KOPT-K1 (cell line): ENCODE results near the gene NCOA3.

Source experiments
- H3K27ac ChIP-seq: fragments of 200-600 bp; sonication (generic); 2 replicates; pipeline ENCODE4 v1.5.1; 2016; ENCODE audit warnings: antibody characterized with exemption, mild to moderate bottlenecking, low read depth, low read length; ENCODE audit not compliant: poor library complexity, severe bottlenecking
- H3K36me3 ChIP-seq: fragments of 200-600 bp; sonication (generic); 2 replicates; pipeline ENCODE4 v1.5.1; 2017; ENCODE audit warnings: antibody characterized with exemption, mild to moderate bottlenecking, low read length, moderate library complexity; ENCODE audit not compliant: insufficient read depth
- H3K9me3 ChIP-seq: fragments of 200-600 bp; sonication (generic); 2 replicates; pipeline ENCODE4 v1.5.1; 2017; ENCODE audit warnings: antibody characterized with exemption, low read length, mild to moderate bottlenecking; ENCODE audit not compliant: insufficient read depth, poor library complexity, severe bottlenecking

Gene NCOA3

GRCh38 chr20:47653869-47654268, 152.2 kb downstream of the NCOA3 start:
- no peak overlapping the region for H3K27ac ChIP-seq
- peaks cover 38% of the 10 kb centered on the region for H3K36me3 ChIP-seq
- H3K9me3 ChIP-seq, result no peaks in the 10 kb centered on the region

GRCh38 chr20:47654370-47654769, 152.7 kb downstream of the NCOA3 start:
- Histone ChIP-seq H3K36me3 (peaks cover 36% of the 10 kb centered on the region), H3K9me3 (no peaks in the 10 kb centered on the region), H3K27ac (no peak overlapping the region)

GRCh38 chr20:47655635-47656034, 153.9 kb downstream of the NCOA3 start:
- H3K27ac ChIP-seq, result no peak overlapping the region
- peaks cover 36% of the 10 kb centered on the region for H3K36me3 ChIP-seq
- H3K9me3 ChIP-seq, result no peaks in the 10 kb centered on the region

- H3K9me3 ChIP-seq, result no peaks in the 10 kb centered on the region
- peaks cover 30% of the 10 kb centered on the region for H3K36me3 ChIP-seq
- H3K27ac ChIP-seq, result no peak overlapping the region
Measured at GRCh38 chr20:47656318-47656717, 154.6 kb downstream of the NCOA3 start.

GRCh38 chr20:47659904-47660601, 158.4 kb downstream of the NCOA3 start:
- no peak overlapping the region for H3K27ac ChIP-seq
- peaks cover 6% of the 10 kb centered on the region; the same call in 1 of the 2 replicates for H3K36me3 ChIP-seq
- no peaks in the 10 kb centered on the region for H3K9me3 ChIP-seq

- H3K27ac ChIP-seq, result no peak overlapping the region
- peaks cover 6% of the 10 kb centered on the region; the same call in 1 of the 2 replicates for H3K36me3 ChIP-seq
Measured at GRCh38 chr20:47660602-47660905, 158.9 kb downstream of the NCOA3 start.

GRCh38 chr20:47660983-47661700, 159.5 kb downstream of the NCOA3 start:
- Histone ChIP-seq H3K27ac (no peak overlapping the region), H3K36me3 (peaks cover 5% of the 10 kb centered on the region; the same call in 1 of the 2 replicates), H3K9me3 (no peaks in the 10 kb centered on the region)

More at GRCh38 chr20:47660602-47660905, 158.9 kb downstream of the NCOA3 start:
- no peaks in the 10 kb centered on the region for H3K9me3 ChIP-seq

- H3K36me3 ChIP-seq, result no peaks in the 10 kb centered on the region
Measured at GRCh38 chr20:47661714-47662113, 160.0 kb downstream of the NCOA3 start.

GRCh38 chr20:47662483-47663353, 161.0 kb downstream of the NCOA3 start:
- no peak overlapping the region for H3K27ac ChIP-seq
- H3K36me3 ChIP-seq, result no peaks in the 10 kb centered on the region
- no peaks in the 10 kb centered on the region for H3K9me3 ChIP-seq

More at GRCh38 chr20:47661714-47662113, 160.0 kb downstream of the NCOA3 start:
- H3K9me3 ChIP-seq, result no peaks in the 10 kb centered on the region
- H3K27ac ChIP-seq, result no peak overlapping the region

- Histone ChIP-seq H3K36me3 (no peaks in the 10 kb centered on the region), H3K9me3 (no peaks in the 10 kb centered on the region), H3K27ac (no peak overlapping the region)
Measured at GRCh38 chr20:47663354-47664067, 161.8 kb downstream of the NCOA3 start.

- no peaks in the 10 kb centered on the region for H3K9me3 ChIP-seq
- H3K36me3 ChIP-seq, result no peaks in the 10 kb centered on the region
- no peak overlapping the region for H3K27ac ChIP-seq
Measured at GRCh38 chr20:47664068-47664437, 162.4 kb downstream of the NCOA3 start.

GRCh38 chr20:47664744-47665143, 163.1 kb downstream of the NCOA3 start:
- no peaks in the 10 kb centered on the region for H3K36me3 ChIP-seq
- no peaks in the 10 kb centered on the region for H3K9me3 ChIP-seq
- H3K27ac ChIP-seq, result no peak overlapping the region

GRCh38 chr20:47665221-47665991, 163.7 kb downstream of the NCOA3 start:
- Histone ChIP-seq H3K36me3 (no peaks in the 10 kb centered on the region), H3K27ac (no peak overlapping the region), H3K9me3 (no peaks in the 10 kb centered on the region)

- H3K9me3 ChIP-seq, result no peaks in the 10 kb centered on the region
- no peak overlapping the region for H3K27ac ChIP-seq
- H3K36me3 ChIP-seq, result no peaks in the 10 kb centered on the region
Measured at GRCh38 chr20:47666304-47666703, 164.6 kb downstream of the NCOA3 start.
